Limb (tissue), 2 donors: ENCODE results near the gene CXCL1.

Source experiments
- DNase-seq, 2 donors: peaks; one replicate each; pipeline ENCODE4 v3.0.0-alpha.2; 2016; ENCODE audit errors: extremely low spot score in 2 of 2

Gene CXCL1

DNA sequence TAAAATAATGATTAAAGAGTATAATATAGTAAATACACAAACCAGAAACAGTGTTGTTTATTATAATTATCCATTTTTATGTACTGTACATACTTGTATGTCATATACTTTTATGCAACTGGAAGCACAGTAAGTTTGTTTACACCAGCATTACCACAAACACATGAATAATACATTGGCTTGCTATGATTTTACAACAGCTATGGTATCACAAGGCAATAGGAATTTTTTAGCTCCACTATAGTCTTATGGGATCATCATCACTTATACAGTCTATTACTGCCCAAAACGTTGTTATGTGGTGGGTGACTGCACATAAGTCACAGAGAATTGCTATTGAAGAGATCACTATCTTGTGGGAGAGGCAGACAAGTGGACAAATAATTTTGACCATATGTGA lies 17.9 kb upstream of the CXCL1 start:
- no peak for DNase-seq

DNA sequence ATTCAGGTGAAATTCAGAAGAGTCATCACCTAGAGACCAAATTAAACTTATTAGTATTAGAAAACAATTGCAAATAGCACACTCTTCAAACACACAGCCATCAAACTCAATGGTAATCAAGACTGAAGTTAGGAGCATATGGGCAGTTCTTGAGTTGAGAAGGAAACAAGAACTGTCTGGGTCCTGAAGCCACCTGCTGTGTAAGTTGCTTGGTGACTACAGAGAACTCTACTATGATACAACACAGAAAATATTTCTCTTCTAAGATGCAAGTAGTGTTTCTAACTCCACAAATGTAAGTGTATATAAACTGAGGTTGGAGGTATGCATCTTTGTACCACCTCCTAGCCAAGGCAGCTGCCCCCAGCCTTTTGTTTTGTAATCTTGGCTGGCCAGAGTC lies 16.4 kb upstream of the CXCL1 start:
- no peak for DNase-seq

DNA sequence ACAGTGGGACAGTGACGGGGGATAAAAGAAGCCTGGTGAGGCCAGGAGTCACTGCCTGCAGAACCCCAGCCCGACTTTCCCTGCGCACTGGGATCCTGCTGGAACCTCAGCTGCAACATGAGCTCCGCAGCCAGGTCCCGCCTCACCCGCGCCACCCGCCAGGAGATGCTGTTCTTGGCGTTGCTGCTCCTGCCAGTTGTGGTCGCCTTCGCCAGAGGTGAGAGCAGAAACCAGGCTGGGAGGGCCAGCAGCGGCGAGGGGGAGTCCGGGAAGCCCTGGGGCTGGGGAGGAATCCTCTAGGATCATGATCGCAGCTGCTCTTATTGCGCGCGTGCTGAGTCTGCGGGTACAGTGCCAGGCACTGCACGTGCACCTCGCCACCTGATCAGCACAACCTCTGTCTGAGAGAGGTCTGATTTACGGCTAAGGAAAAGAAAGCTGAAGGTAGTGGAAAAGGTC lies 15.9 kb upstream of the CXCL1 start, which contains the start of gene PF4V1:
TSS of gene PF4V1 (plus strand) at position 51 of the 459 bp plus-strand sequence. CDS start at position 118, 67 bp downstream.
- DNase-seq = peak in 1 of 2 donors; percentile 53

DNA sequence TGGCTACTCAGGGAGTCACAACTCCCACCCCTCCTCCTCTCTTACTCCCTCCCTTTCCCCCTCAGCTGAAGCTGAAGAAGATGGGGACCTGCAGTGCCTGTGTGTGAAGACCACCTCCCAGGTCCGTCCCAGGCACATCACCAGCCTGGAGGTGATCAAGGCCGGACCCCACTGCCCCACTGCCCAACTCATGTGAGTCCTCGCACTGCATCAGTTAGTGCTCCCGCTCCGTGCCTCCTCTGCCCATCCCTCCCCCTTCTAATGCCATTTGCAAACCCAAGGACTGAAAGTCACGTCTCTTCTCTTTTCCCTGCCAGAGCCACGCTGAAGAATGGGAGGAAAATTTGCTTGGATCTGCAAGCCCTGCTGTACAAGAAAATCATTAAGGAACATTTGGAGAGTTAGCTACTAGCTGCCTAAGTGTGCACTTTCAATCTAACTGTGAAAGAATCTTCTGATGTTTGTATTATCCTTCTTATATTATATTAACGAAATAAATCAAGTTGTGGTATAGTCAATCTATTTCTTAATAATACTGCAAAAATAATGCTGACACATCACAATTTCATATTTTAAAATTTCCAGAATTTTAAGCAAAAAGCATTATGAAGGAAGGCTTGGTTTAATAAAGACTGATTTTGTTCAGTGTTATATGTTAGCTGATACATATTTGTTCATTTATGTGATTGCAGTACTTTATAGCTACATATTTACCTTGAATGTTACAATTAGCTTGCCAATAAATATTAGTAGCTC lies 15.3 kb upstream of the CXCL1 start:
- no peak for DNase-seq

DNA sequence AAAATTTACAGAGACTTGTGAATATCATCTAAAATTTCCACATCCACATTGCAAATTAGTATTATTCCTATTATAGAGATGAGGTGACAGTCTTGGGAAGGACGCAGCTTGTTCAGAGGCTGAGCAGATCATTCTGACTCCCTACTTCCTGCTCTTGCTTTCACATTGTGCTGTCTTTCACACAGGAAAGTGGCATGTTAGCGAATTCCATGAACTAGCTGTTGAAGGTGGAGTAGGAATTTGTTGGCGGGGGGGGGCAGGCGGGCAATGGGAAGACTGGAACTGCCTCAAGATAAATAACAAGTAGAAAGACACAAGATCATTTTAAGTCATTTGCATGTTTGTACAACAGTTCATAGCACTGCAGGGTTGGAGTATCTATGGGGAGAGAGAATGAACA lies 13.8 kb upstream of the CXCL1 start:
- DNase-seq = no peak

DNA sequence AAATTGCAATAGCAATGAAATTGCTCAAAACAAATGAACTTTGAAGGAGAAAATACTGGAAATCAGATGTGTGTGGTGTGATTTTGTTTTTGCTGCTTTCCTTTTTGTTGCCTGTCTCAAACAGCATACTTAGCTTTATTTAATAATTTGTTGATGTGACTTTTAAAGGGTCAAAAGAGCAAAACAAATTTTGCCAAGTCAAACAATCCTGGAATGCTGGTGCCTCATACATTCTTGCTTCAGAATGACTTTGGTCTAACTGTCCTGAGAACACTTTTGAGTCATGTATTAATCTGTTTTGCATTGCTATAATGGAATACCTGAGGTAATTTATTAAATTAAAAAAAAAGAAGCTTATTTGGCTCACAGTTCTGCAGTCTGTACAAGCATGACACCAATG lies 12.7 kb upstream of the CXCL1 start:
- no peak for DNase-seq

DNA sequence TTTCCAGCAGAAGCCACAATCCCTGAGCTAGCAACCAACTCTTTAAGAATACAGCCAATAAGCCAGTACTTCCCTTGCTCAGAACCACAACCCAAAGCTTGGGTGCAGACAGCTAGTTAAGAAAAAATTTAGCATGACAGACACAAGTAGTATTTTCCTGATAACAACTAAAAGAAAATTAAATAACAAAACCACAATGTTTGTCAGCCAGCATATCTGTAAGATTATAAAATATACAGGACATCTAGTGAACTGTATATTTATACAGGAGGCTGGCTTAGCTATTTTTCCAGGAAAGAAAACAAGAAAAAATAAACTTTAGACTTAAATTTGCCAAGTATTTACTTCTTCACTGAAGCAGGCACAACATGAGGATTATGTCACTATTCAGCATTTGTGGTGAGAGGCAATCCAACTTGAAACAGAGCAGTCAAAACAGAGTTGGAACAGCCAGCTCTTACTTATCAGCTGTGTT lies 9.5 kb upstream of the CXCL1 start:
- no peak for DNase-seq

DNA sequence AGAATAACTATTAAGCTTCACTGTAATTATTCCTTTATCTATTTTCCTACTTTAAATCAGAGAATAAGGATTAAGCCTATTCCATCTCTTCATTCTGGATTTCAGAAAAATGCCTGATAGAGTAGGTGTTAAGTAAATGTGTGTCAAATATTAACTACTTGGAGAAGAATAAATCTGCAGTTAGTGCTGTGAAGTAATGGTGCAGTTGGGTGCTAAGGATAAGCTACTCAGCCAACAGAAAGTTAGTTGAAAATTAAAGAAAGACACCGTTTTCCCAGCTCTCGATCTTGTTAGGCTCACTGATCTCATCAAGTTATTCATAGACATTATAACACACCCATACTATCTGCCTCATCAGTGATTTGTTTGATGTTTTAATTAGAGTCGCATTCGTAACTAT lies 9.0 kb upstream of the CXCL1 start:
- DNase-seq = no peak

DNA sequence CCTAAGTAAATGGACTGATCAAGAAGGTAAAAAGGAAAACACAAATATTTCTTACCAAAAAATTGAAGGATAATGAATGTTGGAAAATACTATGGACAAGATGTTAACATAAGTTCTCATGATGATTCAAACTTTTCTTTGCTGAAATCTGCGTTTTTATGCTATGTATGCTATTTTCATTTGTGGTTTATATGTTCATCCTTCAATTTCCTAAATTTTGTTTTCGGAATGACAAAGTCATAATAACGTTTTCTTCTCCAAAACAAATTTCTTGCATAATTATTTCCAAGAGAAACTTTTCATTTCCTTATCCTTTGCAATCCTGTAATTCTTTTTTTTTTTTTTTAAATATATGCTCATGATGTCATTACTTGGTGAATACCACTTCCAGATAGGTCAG lies 8.3 kb upstream of the CXCL1 start:
- no peak for DNase-seq

DNA sequence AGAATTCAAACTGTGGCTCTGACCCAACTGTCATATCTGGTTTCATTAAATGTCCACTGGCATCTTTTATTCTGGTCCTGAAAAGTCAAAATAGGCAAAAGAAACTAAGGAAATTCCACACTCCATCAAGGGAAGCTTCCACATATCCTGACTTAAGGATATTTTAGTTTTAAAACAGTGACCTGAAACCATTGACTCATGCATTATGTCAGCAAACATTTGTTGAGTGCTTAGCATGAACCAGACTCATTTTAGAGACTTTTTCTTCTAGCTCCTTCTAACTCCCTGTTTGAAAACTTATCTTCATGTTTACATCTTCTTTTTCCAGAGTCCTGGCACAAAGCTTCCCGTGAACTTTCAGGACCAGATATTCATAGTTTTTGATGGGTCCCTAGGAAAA lies 6.9 kb upstream of the CXCL1 start:
- no peak for DNase-seq

DNA sequence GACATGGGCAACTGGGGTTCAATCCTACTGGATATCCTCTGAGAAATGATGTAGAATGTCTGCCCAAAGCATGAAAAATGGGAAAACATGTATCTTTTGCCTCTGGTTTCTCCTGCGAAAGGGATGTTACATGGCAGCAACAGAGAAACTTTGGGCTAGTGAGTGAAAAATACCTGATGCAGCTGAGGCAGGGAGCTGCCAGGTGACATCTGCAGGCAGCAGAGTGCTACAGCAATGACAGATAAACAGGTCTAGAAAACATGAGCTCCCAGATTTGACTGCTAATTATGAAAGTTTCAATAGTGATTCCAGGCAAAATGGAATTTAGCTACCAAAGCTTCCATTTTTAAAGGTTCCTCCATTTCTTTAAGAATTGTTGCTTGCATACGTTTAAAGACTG lies 4.8 kb upstream of the CXCL1 start:
- DNase-seq = no peak

DNA sequence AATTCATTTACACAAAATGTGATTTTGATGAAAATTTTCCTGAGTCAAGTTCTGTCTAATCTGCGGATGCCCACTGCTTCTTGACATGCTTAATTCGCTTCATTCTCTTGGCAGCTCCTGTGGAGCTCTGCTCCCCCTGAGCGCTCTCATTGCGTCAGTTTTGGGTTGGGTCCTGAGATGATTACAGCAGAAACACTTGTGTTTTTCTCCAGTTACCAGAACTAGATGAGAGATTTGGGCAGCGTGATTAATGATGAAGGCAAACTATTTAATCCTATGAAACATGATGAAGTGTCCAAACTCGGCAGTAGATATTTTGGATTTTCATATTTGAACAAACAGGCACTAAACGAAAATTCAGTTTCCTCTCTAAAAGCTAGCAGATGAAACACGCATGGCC lies 4.2 kb upstream of the CXCL1 start:
- DNase-seq = no peak

DNA sequence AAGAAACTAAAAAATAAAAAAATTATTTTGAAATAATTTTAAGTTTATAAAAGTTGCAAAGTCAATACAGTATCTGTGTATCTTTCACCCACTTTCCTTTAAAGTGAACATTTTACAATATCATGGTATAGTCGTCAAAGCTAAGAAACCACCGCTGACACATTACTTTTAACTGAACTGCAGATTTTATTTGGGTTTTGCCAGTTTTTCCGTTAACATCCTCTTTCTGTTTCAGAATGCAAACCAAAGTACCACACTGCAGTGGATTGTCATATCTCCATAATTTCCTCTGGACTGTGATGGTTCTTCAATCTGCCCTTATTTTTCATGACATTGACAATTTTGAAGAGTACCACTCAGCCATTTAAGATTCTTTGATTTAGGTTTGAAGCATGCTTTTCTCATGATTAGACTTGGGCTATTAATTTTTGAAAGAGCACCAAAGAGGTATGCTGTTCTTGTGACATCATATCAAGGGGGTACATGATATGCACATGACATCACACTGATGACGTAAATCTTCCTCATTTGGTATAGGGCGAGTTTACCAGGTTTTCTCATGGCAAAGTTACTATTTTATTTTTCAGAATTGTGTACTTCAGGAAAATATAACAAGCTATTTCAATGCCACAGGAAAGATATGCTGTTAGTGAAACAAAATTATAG lies 3.6 kb upstream of the CXCL1 start:
- DNase-seq = no peak

DNA sequence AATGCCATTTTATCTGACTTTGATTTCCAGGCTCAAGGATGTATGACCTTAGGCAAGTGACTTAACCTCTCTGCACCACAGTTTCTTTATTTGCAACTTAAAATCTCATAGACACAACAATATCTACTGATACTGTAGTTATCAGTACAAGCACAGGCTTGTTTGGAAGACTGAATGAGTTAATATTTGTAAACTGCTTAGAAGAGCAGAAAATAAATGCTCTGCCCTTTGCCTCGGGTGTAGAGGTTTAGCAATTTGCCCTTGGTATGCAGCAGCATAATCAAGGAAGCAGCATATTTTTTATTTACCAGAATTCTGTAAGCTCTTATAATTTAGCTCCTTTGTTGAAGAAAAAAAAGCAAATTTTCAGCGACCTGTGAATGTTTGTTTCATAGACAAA lies 2.9 kb upstream of the CXCL1 start:
- DNase-seq = no peak

DNA sequence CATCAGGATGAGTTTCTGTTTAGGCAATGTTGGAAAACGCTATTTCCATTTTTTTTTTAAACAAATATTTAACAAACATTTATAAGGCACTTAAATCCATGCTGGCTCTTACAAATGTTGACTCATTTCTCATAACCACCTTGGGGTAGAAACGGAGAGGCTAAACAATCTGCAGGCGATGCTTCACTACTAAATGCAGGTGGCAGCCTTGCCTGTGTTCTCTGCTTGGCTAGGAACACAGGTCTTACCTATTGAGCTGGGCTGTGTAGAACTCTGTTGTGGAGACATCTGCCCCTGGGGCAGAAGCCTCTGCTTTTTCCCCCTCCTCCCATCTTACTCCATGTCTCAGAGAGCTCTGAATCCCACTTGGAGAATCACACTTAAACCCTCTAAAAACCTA lies 1.4 kb upstream of the CXCL1 start:
- DNase-seq = no peak

DNA sequence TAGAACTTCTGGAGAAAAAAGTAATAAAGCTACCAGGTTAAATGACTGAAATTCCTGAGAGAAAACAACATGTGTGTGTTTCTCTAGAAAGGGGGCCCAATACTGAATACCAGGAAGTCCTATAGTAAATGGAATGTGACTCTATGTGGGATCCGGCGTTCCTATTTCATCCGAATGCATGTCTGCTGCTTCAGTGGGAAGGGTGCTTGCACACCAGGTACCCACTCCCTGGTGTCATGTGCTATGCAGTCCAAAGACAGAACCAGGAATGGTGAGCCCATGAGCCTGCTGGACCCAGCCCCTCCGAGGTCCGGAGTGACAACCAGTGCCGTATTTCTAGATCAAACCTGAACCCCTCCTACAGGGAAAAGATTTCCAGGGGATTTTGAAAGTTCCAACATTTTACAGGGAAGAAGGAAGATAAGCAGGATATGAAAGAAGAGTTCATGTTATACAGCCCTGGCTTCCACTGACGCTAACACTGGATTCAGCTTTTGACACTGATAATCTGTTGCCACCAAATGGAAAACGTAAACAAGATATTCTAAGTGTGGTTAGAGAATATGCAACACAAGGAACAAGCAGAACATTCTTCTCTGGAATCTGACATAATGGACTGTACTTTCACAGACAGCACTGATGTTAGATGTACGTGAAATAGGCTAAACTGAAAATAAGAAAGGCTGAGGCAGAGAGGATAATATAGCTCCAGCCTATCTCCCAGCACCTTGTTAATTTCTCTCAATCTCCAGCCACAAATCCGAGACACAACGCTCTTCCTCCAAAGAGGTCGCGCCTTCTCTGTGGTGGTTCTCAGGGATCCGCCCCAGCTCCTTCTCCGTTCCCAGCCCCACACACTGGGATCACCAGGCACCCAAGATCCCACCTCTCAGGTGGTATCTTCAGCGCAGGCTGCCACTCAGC lies 725 bp upstream of the CXCL1 start:
- DNase-seq = no peak

DNA sequence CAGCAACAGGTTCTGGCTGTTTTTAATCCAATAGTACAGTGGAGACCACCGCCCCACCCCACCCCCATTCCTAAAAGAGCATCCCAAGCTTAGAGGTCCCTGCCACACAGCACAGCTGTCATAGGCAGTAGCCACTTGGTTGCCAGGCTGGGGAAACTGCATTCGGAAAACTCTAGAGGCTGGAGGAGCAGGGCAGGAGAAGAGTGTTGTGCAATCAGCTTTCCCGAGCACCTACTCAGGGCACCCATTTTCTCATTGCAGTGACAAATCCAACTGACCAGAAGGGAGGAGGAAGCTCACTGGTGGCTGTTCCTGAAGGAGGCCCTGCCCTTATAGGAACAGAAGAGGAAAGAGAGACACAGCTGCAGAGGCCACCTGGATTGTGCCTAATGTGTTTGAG lies 1.1 kb downstream of the CXCL1 start:
- no peak for DNase-seq

DNA sequence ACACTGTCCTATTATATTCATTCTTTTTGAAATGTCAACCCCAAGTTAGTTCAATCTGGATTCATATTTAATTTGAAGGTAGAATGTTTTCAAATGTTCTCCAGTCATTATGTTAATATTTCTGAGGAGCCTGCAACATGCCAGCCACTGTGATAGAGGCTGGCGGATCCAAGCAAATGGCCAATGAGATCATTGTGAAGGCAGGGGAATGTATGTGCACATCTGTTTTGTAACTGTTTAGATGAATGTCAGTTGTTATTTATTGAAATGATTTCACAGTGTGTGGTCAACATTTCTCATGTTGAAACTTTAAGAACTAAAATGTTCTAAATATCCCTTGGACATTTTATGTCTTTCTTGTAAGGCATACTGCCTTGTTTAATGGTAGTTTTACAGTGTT lies 1.6 kb downstream of the CXCL1 start:
- no peak for DNase-seq

DNA sequence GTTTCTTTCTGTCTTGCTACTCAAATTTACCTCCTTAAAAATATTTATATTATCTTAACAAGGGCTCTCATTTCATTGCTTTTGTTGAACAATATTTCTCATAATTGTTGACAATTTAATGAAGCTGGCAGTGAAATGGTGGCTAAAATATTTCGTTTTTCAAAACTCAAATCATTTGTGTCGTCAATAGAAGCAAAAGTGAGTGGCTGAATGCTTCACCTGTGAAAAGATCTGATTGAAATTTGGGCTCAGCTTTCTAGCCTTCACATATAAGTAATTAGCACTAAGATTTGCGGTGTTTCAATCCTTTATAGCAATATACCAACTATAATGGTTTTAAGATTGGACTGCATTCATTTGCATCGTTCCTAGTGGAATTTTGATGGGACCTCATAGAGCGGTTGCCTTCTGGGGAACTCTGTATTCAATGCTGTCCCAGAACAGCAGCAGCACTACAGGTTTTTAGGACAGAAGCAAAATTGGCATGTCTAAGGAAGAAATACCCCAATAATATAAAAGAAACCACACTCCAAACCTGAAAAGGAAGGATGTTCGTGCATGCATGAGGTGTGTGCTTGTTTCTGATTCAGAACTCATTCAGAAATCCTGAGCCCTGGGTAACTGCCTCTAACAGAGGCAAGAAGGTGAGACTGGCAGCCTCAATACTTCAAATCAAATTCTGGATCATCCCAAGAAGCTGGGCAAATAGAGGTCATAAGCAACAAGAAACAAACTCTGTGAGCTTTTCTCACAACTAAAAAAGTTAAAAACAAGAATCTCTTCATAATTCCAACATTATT lies 2.5 kb downstream of the CXCL1 start:
- no peak for DNase-seq

DNA sequence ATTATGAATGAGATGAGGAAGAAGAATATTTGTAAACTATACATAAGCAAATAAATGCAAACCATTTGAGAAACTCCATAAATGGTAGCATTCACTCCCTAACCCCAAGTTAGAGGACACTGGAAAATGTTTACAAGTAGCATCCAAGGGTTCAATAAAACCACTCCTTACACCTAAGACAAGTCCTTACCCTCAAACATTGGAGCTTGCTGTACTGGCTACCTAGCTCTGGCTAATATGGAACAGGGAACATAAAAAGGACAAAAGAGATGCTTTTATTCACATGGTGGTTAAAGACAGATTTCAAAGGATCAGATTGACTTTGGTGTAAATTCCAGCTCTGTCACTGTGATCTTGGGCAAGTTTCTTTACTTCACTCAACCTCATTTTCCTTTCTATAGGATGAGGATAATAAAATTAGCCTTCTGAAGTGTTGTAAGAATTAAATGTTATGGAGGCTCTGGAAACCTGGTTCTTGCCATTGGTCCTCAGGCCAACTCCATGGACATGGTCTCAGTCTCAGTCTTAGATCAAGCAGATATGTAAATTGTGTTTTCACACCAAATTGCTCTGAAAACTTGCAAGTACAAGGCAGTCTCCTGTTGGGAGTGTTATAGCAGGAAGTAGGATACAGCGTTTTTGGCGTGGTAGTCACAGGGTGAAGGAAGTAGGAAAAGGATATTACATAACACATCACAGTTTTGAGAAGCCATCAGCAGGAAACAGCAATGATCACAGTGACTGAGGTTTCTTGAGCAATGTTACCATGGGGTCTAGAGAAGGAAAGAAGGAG lies 3.3 kb downstream of the CXCL1 start:
- no peak for DNase-seq
